H9 (cell line): ENCODE measurements around the gene ZIM2. TPM values are rescaled to one million over a fixed set of nuclear protein-coding genes. Genes with fewer than 3 reads are reported as not detected.

Experiments used
- DNase-seq: peaks from one replicate; pipeline ENCODE4 v3.0.0-alpha.2; 2017
- H2AFZ ChIP-seq: one replicate; pipeline ENCODE4 v1.6.1; 2013; ENCODE audit warnings: mild to moderate bottlenecking, low read length, control low read depth, moderate library complexity
- H2AK5ac ChIP-seq: 2 replicates; pipeline ENCODE4 v1.6.1; 2013; ENCODE audit warnings: low read length, control low read depth, mixed read lengths; ENCODE audit not compliant: insufficient read length
- H2BK120ac ChIP-seq: one replicate; pipeline ENCODE4 v1.6.1; 2013; ENCODE audit warnings: low read depth, mild to moderate bottlenecking, low read length, control low read depth, inconsistent platforms; ENCODE audit not compliant: poor library complexity, severe bottlenecking
- H2BK12ac ChIP-seq: 2 replicates; pipeline ENCODE4 v1.6.1; 2013; ENCODE audit warnings: low read length, control low read depth, mixed read lengths, low read depth; ENCODE audit not compliant: insufficient read length
- H2BK15ac ChIP-seq: 2 replicates; pipeline ENCODE4 v1.6.1; 2013; ENCODE audit warnings: low read depth, low read length, control low read depth
- H2BK20ac ChIP-seq: one replicate; pipeline ENCODE4 v1.6.1; 2013; ENCODE audit warnings: low read depth, mild to moderate bottlenecking, low read length, control low read depth, inconsistent platforms; ENCODE audit not compliant: poor library complexity, severe bottlenecking
- H2BK5ac ChIP-seq: 2 replicates; pipeline ENCODE4 v1.6.1; 2013; ENCODE audit warnings: low read length, control low read depth, mixed read lengths; ENCODE audit not compliant: insufficient read length
- H3K14ac ChIP-seq: 2 replicates; pipeline ENCODE4 v1.6.1; 2013; ENCODE audit warnings: low read length, control low read depth; ENCODE audit not compliant: insufficient read depth
- H3K18ac ChIP-seq: 2 replicates; pipeline ENCODE4 v1.6.1; 2013; ENCODE audit warnings: low read depth, mild to moderate bottlenecking, mixed read lengths, low read length, control low read depth; ENCODE audit not compliant: insufficient read length
- H3K23ac ChIP-seq: 2 replicates; pipeline ENCODE4 v1.6.1; 2013; ENCODE audit warnings: low read length, control low read depth, mixed read lengths, low read depth; ENCODE audit not compliant: insufficient read length
- H3K23me2 ChIP-seq: 2 replicates; pipeline ENCODE4 v1.6.1; 2013; ENCODE audit warnings: low read depth, mild to moderate bottlenecking, mixed read lengths, low read length, control low read depth; ENCODE audit not compliant: insufficient read length, poor library complexity, severe bottlenecking
- H3K27ac ChIP-seq: 2 replicates; pipeline ENCODE4 v1.5.1; 2013; ENCODE audit warnings: low read length, control low read depth, mixed read lengths, low read depth; ENCODE audit not compliant: insufficient read length
- H3K27me3 ChIP-seq: 2 replicates; pipeline ENCODE4 v1.6.1; 2013; ENCODE audit warnings: low read length, control low read depth, inconsistent platforms; ENCODE audit not compliant: insufficient read depth
- H3K4ac ChIP-seq: 2 replicates; pipeline ENCODE4 v1.6.1; 2013; ENCODE audit warnings: low read depth, mild to moderate bottlenecking, control low read depth, inconsistent platforms, low read length, moderate library complexity
- H3K4me1 ChIP-seq: 2 replicates; pipeline ENCODE4 v1.6.1; 2013; ENCODE audit warnings: low read length, control low read depth, inconsistent platforms; ENCODE audit not compliant: insufficient read depth
- H3K4me2 ChIP-seq: 2 replicates; pipeline ENCODE4 v1.6.1; 2013; ENCODE audit warnings: low read length, control low read depth, mixed read lengths; ENCODE audit not compliant: insufficient read length, insufficient read depth
- H3K56ac ChIP-seq: 2 replicates; pipeline ENCODE4 v1.6.1; 2013; ENCODE audit warnings: low read depth, mild to moderate bottlenecking, mixed read lengths, low read length, control low read depth; ENCODE audit not compliant: insufficient read length
- H3K79me1 ChIP-seq: 2 replicates; pipeline ENCODE4 v1.6.1; 2013; ENCODE audit warnings: low read depth, mild to moderate bottlenecking, moderate library complexity, low read length, control low read depth, inconsistent platforms; ENCODE audit not compliant: insufficient read depth, poor library complexity, severe bottlenecking
- H3K79me2 ChIP-seq: 2 replicates; pipeline ENCODE4 v1.6.1; 2013; ENCODE audit warnings: low read length, control low read depth, inconsistent platforms; ENCODE audit not compliant: insufficient read depth
- H3K9ac ChIP-seq: 2 replicates; pipeline ENCODE4 v1.6.1; 2013; ENCODE audit warnings: low read length, control low read depth, mixed read lengths; ENCODE audit not compliant: insufficient read length; ENCODE audit errors: extremely low read depth
- H3K9me3 ChIP-seq: one replicate; pipeline ENCODE4 v1.6.1; 2013; ENCODE audit warnings: low read depth, low read length, inconsistent platforms; ENCODE audit not compliant: control insufficient read depth
- H3T11ph ChIP-seq: one replicate; pipeline ENCODE4 v1.6.1; 2013; ENCODE audit warnings: mild to moderate bottlenecking, low read length, control low read depth, inconsistent platforms
- H4K20me1 ChIP-seq: one replicate; pipeline ENCODE4 v1.6.1; 2013; ENCODE audit not compliant: control insufficient read depth, insufficient read length, insufficient read depth
- H4K5ac ChIP-seq: 2 replicates; pipeline ENCODE4 v1.6.1; 2013; ENCODE audit warnings: low read depth, mild to moderate bottlenecking, mixed read lengths, low read length, control low read depth; ENCODE audit not compliant: insufficient read length
- H4K8ac ChIP-seq: replicated peaks from 2 replicates; pipeline ENCODE4 v1.6.1; 2013; ENCODE audit warnings: low read length, control low read depth, mixed read lengths, low read depth; ENCODE audit not compliant: insufficient read length
- H4K91ac ChIP-seq: 2 replicates; pipeline ENCODE4 v1.6.1; 2013; ENCODE audit warnings: low read depth, mild to moderate bottlenecking, moderate library complexity, mixed read lengths, low read length, control low read depth; ENCODE audit not compliant: insufficient read length
- H3K27ac Mint-ChIP-seq, 3 experiments: 2 replicates in 2 of 3; 3 replicates in 1 of 3; pipeline ENCODE4 v1.8.0; 2020 to 2021; ENCODE audit warnings: mixed read lengths in 3 of 3, mild to moderate bottlenecking in 1 of 3, moderate library complexity in 1 of 3
- H3K27me3 Mint-ChIP-seq: 2 replicates; pipeline ENCODE4 v1.8.0; 2021; ENCODE audit warnings: low read depth, mild to moderate bottlenecking, moderate library complexity, mixed read lengths
- H3K36me3 Mint-ChIP-seq, 3 experiments: 2 replicates in 2 of 3; 3 replicates in 1 of 3; pipeline ENCODE4 v1.8.0; 2020 to 2021; ENCODE audit warnings: low read depth in 3 of 3, mixed read lengths in 3 of 3; ENCODE audit not compliant: insufficient read depth in 1 of 3
- H3K4me1 Mint-ChIP-seq, 2 experiments: 2 replicates each; pipeline ENCODE4 v1.8.0; 2020; ENCODE audit warnings: mixed read lengths in 2 of 2
- H3K4me3 Mint-ChIP-seq, 2 experiments: 2 replicates in 1 of 2; 3 replicates in 1 of 2; pipeline ENCODE4 v1.8.0; 2020 to 2021; ENCODE audit warnings: mild to moderate bottlenecking in 2 of 2, mixed read lengths in 2 of 2, moderate library complexity in 1 of 2
- H3K9me3 Mint-ChIP-seq, 2 experiments: 2 replicates in 1 of 2; 3 replicates in 1 of 2; pipeline ENCODE4 v1.8.0; 2020; ENCODE audit warnings: mild to moderate bottlenecking in 2 of 2, mixed read lengths in 2 of 2, moderate library complexity in 1 of 2
- CTCF ChIP-seq: fragments of 200-600 bp; sonication (generic); conservative IDR thresholded peaks from 3 replicates; pipeline ENCODE4 v1.8.0; 2021; ENCODE audit warnings: antibody characterized with exemption, mild to moderate bottlenecking
- WGBS: extraction: QIAGEN DNeasy Blood & Tissue Kit; methylation state at CpG from one replicate; pipeline ENCODE4 v1.1.7; 2013; ENCODE audit warnings: missing lambda C conversion rate, low lambda C conversion rate, mixed read lengths; ENCODE audit not compliant: insufficient read length; ENCODE audit errors: extremely low coverage; 5-methylcytosine and 5-hydroxymethylcytosine counted together
- total RNA-seq: library from RNA; stranded (reverse); gene quantifications from 2 replicates; pipeline ENCODE4 v1.2.1, GENCODE V29; 2021

ZIM2 gene
- total RNA-seq, 1 experiment from 2014 or later, result not detected

GRCh38 chr19:56877069-56877715 is 36.7 kb upstream of the ZIM2 start:
- Histone ChIP-seq H4K91ac (no peak overlapping the region), H2BK15ac (no peak overlapping the region), H3K56ac (no peak overlapping the region), H3K27me3 (no peaks in the 10 kb centered on the region), H4K20me1 (no peaks in the 10 kb centered on the region), H4K5ac (no peak overlapping the region), H2AFZ (no peak overlapping the region), H3K4me2 (no peak overlapping the region), H3K27ac (no peak overlapping the region), H3K79me1 (no peaks in the 10 kb centered on the region), H2BK5ac (no peak overlapping the region), H3K4me1 (no peaks in the 10 kb centered on the region), H3K9me3 (peaks cover 85% of the 10 kb centered on the region), H2AK5ac (no peak overlapping the region), H3K4ac (no peak overlapping the region), H3K14ac (no peak overlapping the region), H4K8ac (no peak overlapping the region), H2BK20ac (no peak overlapping the region), H3T11ph (no peak overlapping the region), H3K79me2 (no peaks in the 10 kb centered on the region), H3K23me2 (no peaks in the 10 kb centered on the region), H2BK120ac (no peak overlapping the region), H2BK12ac (no peak overlapping the region), H3K18ac (no peak overlapping the region), H3K23ac (no peak overlapping the region), H3K9ac (no peak overlapping the region)
- Mint-ChIP-seq H3K4me3 (no peak overlapping the region), H3K27me3 (peaks cover 1% of the 10 kb centered on the region), H3K4me1 (no peaks in the 10 kb centered on the region), H3K36me3 (peaks cover 20 to 34% (median 27%) of the 10 kb centered on the region in 3 experiments), H3K27ac (no peak overlapping the region), H3K9me3 (peaks cover 91 to 93% of the 10 kb centered on the region in 2 experiments)
- no peak for DNase-seq
- no CpG with 5 or more reads among the region's 19 CpGs for WGBS
- TF ChIP-seq CTCF, result no peak
